Measurements from ENCODE around the gene SERPINB6. TPM values are rescaled to one million over a fixed set of nuclear protein-coding genes. Genes with fewer than 3 reads are reported as not detected.
"Not testable (repeated sequence)": the region's sequence is repeated elsewhere in the genome, so short reads cannot be mapped to it uniquely, and the experiment has no call there.

The SERPINB6 gene
- total RNA-seq, 1 experiment from 2014 or later, result 60.9 TPM

DNA sequence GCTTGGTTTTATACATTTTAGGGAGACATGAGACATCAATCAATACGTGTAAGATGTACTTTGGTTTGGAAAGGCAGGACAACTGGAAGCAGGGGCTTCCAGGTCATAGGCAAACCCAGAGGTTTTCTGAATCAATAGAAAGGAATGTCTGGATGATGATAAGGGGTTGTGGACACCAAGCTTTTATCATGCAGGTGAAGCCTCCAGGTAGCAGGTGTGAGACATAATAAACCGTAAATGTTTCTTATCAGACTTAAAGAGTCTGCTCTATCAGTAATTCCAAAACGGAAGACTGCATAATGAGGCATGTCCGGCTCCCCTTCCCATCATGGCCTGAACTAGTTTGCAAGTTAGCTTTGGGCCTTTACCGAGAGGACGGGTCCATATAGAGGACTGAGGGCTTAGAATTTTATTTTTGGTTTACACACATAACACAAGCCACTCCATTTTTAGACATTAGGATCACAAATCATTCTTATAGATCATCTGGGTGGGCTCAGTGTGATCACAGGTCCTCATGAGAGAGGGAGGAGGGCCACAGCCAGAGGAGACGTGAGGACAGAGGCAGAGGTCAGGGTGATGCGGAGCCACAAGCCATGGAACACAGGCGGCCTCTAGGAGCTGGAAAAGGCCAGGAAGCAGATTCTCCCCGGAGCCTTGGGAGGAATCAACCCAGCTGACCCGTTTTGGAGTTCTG lies 57.6 kb downstream of the SERPINB6 start:
- H3K9me3 Mint-ChIP-seq (ENCODE audit: low read depth, unreplicated experiment), result no peaks in the 10 kb centered on the region
- intact Hi-C loops (cut with micrococcal nuclease; ENCODE audit: unreplicated experiment), result loop anchor here (5.0 kb wide), 1 partner anchor 121 kb away; no protein-coding TSS in a partner anchor
- TF ChIP-seq, protein P1, sequence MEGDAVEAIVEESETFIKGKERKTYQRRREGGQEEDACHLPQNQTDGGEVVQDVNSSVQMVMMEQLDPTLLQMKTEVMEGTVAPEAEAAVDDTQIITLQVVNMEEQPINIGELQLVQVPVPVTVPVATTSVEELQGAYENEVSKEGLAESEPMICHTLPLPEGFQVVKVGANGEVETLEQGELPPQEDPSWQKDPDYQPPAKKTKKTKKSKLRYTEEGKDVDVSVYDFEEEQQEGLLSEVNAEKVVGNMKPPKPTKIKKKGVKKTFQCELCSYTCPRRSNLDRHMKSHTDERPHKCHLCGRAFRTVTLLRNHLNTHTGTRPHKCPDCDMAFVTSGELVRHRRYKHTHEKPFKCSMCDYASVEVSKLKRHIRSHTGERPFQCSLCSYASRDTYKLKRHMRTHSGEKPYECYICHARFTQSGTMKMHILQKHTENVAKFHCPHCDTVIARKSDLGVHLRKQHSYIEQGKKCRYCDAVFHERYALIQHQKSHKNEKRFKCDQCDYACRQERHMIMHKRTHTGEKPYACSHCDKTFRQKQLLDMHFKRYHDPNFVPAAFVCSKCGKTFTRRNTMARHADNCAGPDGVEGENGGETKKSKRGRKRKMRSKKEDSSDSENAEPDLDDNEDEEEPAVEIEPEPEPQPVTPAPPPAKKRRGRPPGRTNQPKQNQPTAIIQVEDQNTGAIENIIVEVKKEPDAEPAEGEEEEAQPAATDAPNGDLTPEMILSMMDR (IDR thresholded peaks at IDR 0.05; ENCODE audit: unreplicated experiment), result no peak
- BruUV-seq (replicated peaks), result no TSS peak
- peaks cover 20% of the 10 kb centered on the region for H3K4me1 Mint-ChIP-seq (ENCODE audit: low read depth, unreplicated experiment)
- H3K36me3 Mint-ChIP-seq (ENCODE audit: insufficient read depth, unreplicated experiment), result no peaks in the 10 kb centered on the region
- no peak for DNase-seq
- H3K4me3 Mint-ChIP-seq (ENCODE audit: low read depth, unreplicated experiment), result no peak overlapping the region
- no peaks in the 10 kb centered on the region for H3K27me3 Mint-ChIP-seq (ENCODE audit: unreplicated experiment)
- H3K27ac Mint-ChIP-seq (ENCODE audit: unreplicated experiment), result no peak overlapping the region
- CTCF ChIA-PET, result interaction anchor here (0.6 kb wide), 1 partner anchor 68 kb away, joined by 3 read pairs; no protein-coding TSS in a partner anchor

DNA sequence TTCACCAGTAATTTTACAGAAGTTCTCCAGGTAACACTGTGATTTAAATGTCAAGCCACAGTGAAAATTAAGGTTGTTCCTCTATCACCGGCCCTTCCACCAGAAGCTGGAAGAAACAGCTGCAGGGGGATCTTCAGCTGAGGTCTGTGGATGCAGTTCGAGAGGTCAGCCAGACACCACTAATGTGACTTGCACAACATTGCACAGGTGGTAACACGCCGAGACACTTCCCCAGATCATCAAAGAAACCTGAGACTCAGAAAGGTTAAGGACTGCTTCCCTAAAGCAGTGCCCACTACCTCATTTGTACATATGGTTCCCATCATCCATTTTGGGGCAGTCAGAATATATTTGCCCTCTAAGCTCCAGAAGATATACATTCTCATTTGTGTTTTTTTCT lies 60.2 kb downstream of the SERPINB6 start:
- no peaks in the 10 kb centered on the region for H3K27me3 Mint-ChIP-seq (ENCODE audit: unreplicated experiment)
- CTCF ChIA-PET, result interaction anchor here (1.0 to 1.3 kb wide), 3 partner anchors 60 to 120 kb away, joined by 4 to 6 read pairs (median 4); no protein-coding TSS in a partner anchor
- H3K9me3 Mint-ChIP-seq (ENCODE audit: low read depth, unreplicated experiment), result no peaks in the 10 kb centered on the region
- no peak overlapping the region for H3K4me3 Mint-ChIP-seq (ENCODE audit: low read depth, unreplicated experiment)
- no TSS peak for BruUV-seq (replicated peaks)
- H3K27ac Mint-ChIP-seq (ENCODE audit: unreplicated experiment), result no peak overlapping the region
- H3K36me3 Mint-ChIP-seq (ENCODE audit: insufficient read depth, unreplicated experiment), result no peaks in the 10 kb centered on the region
- DNase-seq, result no peak
- TF ChIP-seq, protein P1 (IDR thresholded peaks at IDR 0.05; ENCODE audit: unreplicated experiment), result no peak
- peaks cover 20% of the 10 kb centered on the region for H3K4me1 Mint-ChIP-seq (ENCODE audit: low read depth, unreplicated experiment)
- intact Hi-C loops (cut with micrococcal nuclease; ENCODE audit: unreplicated experiment), result loop anchor here (1.0 to 5.0 kb wide), 3 partner anchors 56 to 119 kb away; no protein-coding TSS in a partner anchor

DNA sequence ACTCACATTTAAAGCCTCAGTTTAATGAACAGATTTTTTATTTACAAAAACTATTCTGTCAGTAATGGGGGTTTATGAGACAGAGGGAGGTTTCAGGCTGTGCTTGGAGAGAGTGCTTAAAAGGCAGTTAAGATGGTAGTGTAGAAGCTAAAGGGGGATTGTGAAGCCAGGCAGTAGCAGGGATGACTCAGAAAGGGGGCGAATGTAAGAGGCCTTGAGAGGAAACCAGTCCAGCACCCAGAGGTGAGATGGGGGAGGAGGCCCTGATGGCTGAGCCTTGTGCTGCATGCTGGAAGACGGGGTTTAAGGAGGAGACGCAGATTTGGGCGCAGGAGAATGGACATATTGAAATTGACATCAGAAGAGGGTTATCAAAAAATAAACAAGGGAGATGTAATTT lies 61.6 kb downstream of the SERPINB6 start:
- Mint-ChIP-seq H3K9me3 (ENCODE audit: low read depth, unreplicated experiment) (no peaks in the 10 kb centered on the region), H3K4me3 (ENCODE audit: low read depth, unreplicated experiment) (no peak overlapping the region), H3K36me3 (ENCODE audit: insufficient read depth, unreplicated experiment) (no peaks in the 10 kb centered on the region), H3K27me3 (ENCODE audit: unreplicated experiment) (no peaks in the 10 kb centered on the region), H3K27ac (ENCODE audit: unreplicated experiment) (no peak overlapping the region), H3K4me1 (ENCODE audit: low read depth, unreplicated experiment) (peaks cover 20% of the 10 kb centered on the region)
- BruUV-seq (replicated peaks), result no TSS peak
- no peak for DNase-seq
- intact Hi-C loops (cut with micrococcal nuclease; ENCODE audit: unreplicated experiment), result loop anchor here (2.0 to 5.0 kb wide), 2 partner anchors 55 to 117 kb away; no protein-coding TSS in a partner anchor
- CTCF ChIA-PET, result no interaction called here
- TF ChIP-seq, protein P1 (IDR thresholded peaks at IDR 0.05; ENCODE audit: unreplicated experiment), result no peak

DNA sequence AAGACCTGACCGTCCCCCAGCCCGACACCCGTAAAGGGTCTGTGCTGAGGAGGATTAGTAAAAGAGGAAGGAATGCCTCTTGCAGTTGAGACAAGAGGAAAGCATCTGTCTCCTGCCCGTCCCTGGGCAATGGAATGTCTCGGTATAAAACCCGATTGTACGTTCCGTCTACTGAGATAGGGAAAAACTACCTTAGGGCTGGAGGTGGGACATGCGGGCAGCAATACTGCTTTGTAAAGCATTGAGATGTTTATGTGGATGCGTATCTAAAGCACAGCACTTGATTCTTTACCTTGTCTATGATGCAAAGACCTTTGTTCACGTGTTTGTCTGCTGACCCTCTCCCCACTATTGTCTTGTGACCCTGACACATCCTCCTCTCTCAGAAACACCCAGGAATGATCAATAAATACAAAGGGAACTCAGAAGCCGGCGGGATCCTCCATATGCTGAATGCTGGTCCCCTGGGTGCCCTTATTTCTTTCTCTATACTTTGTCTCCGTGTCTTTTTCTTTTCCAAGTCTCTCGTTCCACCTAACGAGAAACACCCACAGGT lies 62.2 kb downstream of the SERPINB6 start:
- H3K4me3 Mint-ChIP-seq (ENCODE audit: low read depth, unreplicated experiment); H3K9me3 Mint-ChIP-seq (ENCODE audit: low read depth, unreplicated experiment); H3K27me3 Mint-ChIP-seq (ENCODE audit: unreplicated experiment); intact Hi-C loops (cut with micrococcal nuclease; ENCODE audit: unreplicated experiment); H3K36me3 Mint-ChIP-seq (ENCODE audit: insufficient read depth, unreplicated experiment); DNase-seq; H3K27ac Mint-ChIP-seq (ENCODE audit: unreplicated experiment); BruUV-seq (replicated peaks); CTCF ChIA-PET: not testable (repeated sequence)
- H3K4me1 Mint-ChIP-seq (ENCODE audit: low read depth, unreplicated experiment), result peaks cover 20% of the 10 kb centered on the region

DNA sequence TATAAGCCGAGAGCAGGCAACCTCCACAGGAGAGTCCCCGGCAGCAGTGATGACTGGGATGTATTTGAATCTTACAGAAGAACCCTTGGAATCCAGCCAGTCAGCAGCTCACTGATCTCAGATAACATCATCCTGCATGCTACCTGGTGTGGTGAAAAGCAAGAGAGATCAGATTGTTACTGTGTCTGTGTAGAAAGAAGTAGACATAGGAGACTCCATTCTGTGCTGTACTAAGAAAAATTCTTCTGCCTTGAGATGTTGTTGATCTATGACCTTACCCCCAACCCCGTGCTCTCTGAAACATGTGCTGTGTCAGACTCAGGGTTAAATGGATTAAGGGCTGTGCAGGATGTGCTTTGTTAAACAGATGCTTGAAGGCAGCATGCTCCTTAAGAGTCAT lies 62.9 kb downstream of the SERPINB6 start:
- BruUV-seq (replicated peaks); intact Hi-C loops (cut with micrococcal nuclease; ENCODE audit: unreplicated experiment); H3K27me3 Mint-ChIP-seq (ENCODE audit: unreplicated experiment); H3K27ac Mint-ChIP-seq (ENCODE audit: unreplicated experiment); DNase-seq; H3K36me3 Mint-ChIP-seq (ENCODE audit: insufficient read depth, unreplicated experiment); H3K4me3 Mint-ChIP-seq (ENCODE audit: low read depth, unreplicated experiment); H3K9me3 Mint-ChIP-seq (ENCODE audit: low read depth, unreplicated experiment); CTCF ChIA-PET: not testable (repeated sequence)
- peaks cover 15% of the 10 kb centered on the region for H3K4me1 Mint-ChIP-seq (ENCODE audit: low read depth, unreplicated experiment)

DNA sequence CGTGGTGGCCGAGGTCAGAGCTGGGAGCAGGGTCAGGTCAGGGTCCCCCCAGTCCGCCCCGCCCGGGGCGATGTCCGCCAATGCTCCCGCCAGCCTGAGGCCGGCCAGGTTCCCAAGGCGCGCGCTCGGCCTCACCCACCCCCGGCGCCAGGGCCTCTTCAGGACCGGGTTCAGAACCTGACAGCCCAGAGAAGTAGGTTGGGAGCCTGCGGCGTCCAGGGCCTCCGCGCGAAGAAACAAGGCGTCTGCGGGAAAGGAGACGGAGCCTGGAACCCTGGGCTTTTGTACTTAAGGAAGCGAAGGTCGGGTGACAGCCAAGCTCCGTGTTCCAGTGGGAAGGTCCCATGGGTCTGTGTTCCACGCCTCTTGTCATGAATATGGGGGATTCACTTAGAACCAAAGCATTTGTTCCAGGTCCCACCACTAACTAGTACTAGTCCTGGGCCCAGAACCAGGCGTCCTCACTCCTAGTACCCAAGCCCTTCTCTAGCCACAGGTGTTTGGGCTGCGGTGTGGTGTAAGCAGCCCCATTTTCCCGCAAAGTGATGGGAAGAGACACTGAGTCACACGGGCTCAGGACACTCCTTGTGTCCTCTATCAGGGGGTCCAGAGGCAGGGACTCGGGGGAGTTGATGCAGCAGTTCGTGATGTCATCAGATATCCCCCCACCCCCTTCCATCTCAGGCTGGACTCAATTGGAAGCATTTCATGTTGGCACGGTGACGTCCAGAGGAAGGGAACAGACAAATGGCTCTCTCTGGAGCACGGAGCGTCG lies 67.8 kb downstream of the SERPINB6 start:
- CTCF ChIA-PET; BruUV-seq (replicated peaks); H3K27me3 Mint-ChIP-seq (ENCODE audit: unreplicated experiment); H3K9me3 Mint-ChIP-seq (ENCODE audit: low read depth, unreplicated experiment); H3K27ac Mint-ChIP-seq (ENCODE audit: unreplicated experiment); DNase-seq; intact Hi-C loops (cut with micrococcal nuclease; ENCODE audit: unreplicated experiment): not testable (repeated sequence)
- Mint-ChIP-seq H3K36me3 (ENCODE audit: insufficient read depth, unreplicated experiment) (peaks cover 43% of the 10 kb centered on the region), H3K4me1 (ENCODE audit: low read depth, unreplicated experiment) (peaks cover 16% of the 10 kb centered on the region), H3K4me3 (ENCODE audit: low read depth, unreplicated experiment) (peak overlapping the region; percentile 89)
